Tongue (tissue), 2 donors: Measurements from ENCODE around the gene ORC5. TPM values are rescaled to one million over a fixed set of nuclear protein-coding genes. Genes with fewer than 3 reads are reported as not detected.

Experiments
- DNase-seq: peaks from one replicate; pipeline ENCODE4 v3.0.0-alpha.2; 2015
- total RNA-seq: library from RNA; depleted of rRNA; stranded (reverse); fragments of >200 nt; gene quantifications from one replicate; pipeline ENCODE4 v1.2.3, GENCODE V29; 2014

The ORC5 gene
- total RNA-seq, 1 donor from 2014 or later, result 213 TPM

GRCh38 chr7:104124893-104125477 lies 82.8 kb downstream of the ORC5 start:
- no peak for DNase-seq

GRCh38 chr7:104124469-104124868 lies 83.3 kb downstream of the ORC5 start:
- no peak for DNase-seq

DNA sequence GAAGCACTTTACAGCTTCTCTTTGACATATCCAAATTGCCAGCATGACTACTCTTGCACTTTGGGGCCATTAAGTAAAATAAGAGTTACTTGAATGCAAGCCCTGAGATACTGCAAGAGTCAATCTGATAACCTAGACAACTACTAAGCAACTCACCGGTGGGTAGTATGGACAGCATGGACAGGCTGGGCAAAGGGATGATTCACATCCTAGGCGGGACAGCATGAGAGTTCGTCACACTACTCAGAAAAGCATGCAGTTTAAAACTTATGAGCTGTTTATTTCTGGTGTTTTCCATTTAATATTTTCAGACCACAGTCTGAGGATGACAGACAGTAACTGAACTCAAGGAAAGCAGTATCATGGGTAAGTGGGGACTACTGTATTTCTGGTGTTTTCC lies 84.0 kb downstream of the ORC5 start:
- DNase-seq, result no peak

DNA sequence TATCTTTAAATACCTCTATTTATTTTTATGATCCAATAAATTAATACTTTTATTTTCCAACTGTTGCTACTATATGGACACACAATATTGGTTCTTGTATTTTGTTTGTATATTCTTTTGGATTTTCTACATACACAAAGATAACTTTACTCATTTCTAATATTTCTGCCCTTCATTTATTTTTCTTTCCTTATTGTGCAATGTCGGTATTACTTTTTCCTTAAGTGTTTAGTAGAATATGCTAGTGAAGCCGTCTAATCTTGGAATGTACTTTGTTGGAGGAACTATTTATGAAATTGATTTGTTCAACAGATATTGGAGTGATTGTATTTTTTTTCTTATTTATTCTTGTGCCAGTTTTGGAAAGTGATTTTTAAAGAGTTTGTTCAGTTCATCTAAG lies 94.0 kb downstream of the ORC5 start:
- no peak for DNase-seq

DNA sequence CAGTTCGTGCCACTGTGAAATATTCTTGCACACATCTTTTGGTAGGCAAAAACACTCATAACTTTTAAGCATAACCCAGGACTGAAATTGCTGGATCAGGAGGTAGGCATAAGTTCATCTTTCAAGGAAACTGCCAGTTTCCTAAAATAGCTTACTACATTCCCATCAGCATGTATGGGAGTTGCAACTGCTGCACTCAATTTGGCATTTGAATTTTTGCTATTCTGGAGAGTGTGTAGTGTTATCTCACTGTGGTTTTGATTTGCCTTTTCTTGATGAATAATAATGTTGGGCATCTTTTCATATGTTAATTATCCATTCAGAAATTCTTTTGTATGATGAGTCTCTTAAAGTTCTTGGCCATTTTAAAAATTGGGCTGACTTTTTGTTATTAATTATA lies 95.2 kb downstream of the ORC5 start:
- no peak for DNase-seq

DNA sequence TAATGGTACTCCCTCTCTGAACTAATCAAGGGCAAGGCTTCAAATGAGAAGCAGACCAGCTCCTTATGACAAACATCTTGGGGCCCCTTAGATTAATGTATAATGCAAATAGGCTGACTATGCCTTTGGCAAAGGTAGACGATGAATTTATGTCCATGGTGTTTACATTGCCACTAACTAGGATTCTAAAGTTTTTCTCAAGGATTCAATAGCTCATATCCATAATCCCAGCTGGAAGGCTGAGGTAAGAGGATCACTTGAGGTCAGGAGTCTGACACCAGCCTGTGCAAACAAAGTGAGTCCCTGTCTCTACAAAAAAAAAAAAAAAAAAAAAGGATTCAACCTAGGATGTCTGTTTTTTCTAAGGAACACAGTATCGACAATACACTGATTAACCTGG lies 96.5 kb downstream of the ORC5 start:
- no peak for DNase-seq

DNA sequence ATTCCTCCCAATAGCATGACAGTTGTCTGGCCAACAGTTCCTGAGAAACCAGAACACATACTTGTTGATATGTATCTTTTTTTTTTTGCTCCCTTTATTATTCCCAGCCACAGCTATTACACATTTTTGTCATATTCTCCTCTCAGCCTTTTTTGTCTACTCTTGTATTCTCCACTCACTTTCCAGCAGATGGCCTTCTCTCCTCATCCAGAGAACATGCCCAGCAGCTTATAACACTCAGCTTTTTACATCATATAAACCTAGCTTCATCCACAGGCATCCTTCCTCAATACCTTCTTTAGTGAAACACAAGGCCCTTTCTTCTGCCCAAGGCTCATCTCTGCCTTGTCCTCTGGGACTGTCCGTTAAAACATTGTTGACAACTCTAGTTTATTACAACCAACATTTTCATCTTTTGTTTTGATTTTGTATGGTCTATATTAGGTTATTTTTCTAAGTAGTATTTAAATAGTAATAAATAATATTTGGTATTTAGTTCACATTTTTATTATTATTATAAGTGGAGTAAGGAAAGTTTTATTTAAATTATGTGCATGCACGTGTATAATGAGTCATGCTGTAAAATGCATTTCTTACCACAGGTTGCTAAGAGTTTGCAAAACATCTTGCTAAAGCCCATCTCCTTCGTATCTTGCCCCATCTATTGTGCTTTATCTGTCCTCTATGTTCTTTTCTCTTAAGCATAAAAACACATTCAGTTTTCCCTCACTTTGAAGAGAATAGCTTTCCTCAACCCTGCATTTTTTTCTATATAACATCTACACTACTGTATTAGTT lies 101.5 kb downstream of the ORC5 start:
- DNase-seq, result no peak

DNA sequence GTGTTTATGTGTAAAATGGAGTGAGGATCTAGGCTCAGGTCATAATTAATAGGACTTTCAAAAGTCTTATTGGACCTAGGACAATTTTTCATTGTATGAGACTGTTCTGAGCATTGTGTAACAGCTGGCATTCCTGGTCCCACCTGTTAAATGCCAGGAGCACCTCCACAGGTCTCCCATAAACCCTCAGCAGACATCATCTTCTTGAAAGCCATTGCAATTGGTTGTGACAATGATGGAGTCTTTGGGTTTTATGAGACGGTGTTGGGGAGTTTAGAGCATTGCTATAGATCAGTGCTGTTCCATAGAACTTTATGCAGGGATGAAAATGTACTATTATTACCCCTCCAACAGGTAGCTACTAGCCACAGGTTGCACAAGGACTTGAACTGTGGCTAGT lies 108.9 kb downstream of the ORC5 start:
- DNase-seq, result no peak

DNA sequence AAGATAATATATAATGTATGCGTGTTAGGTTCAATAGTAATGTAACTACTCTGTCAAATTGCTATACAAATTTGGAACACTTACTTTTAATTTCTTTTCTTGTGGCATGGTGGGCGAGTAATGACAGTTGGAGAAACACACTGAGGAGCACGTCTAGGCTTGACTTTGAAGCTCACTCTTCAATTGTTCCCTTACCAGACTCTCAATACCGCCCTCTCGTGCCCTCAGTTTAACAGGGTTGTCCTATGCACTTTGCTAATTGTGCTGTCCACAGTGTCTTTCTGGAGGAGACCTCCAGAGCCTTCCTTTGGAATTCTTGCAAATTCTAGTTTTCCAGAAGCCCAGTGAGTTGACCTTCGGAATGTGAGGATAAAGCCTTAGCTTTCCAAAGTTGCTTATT lies 111.1 kb downstream of the ORC5 start:
- no peak for DNase-seq

- DNase-seq, result no peak
Measured at GRCh38 chr7:104093127-104093526, 114.7 kb downstream of the ORC5 start.

- no peak for DNase-seq
Measured at GRCh38 chr7:104091242-104091641, 116.6 kb downstream of the ORC5 start.

GRCh38 chr7:104089612-104090011 lies 118.2 kb downstream of the ORC5 start:
- DNase-seq, result no peak

GRCh38 chr7:104089061-104089460 lies 118.8 kb downstream of the ORC5 start:
- no peak for DNase-seq

Other genes with a start within 250 kb of the ORC5 start
- gene RELN, start 218.4 kb downstream of the ORC5 start, total RNA-seq, result 31.9 TPM
- gene LHFPL3, start 120.6 kb upstream of the ORC5 start, total RNA-seq, result not detected